Measurements from ENCODE around the gene GMPR.

GMPR gene

GRCh38 chr6:16200321-16200883 is 38.0 kb upstream of the GMPR start:
- TF ChIP-seq, protein P1, sequence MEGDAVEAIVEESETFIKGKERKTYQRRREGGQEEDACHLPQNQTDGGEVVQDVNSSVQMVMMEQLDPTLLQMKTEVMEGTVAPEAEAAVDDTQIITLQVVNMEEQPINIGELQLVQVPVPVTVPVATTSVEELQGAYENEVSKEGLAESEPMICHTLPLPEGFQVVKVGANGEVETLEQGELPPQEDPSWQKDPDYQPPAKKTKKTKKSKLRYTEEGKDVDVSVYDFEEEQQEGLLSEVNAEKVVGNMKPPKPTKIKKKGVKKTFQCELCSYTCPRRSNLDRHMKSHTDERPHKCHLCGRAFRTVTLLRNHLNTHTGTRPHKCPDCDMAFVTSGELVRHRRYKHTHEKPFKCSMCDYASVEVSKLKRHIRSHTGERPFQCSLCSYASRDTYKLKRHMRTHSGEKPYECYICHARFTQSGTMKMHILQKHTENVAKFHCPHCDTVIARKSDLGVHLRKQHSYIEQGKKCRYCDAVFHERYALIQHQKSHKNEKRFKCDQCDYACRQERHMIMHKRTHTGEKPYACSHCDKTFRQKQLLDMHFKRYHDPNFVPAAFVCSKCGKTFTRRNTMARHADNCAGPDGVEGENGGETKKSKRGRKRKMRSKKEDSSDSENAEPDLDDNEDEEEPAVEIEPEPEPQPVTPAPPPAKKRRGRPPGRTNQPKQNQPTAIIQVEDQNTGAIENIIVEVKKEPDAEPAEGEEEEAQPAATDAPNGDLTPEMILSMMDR (IDR thresholded peaks at IDR 0.05; ENCODE audit: borderline replicate concordance, insufficient read depth, low read depth, low read length): no peak
- no peak overlapping the region for H3K4me3 ChIP-seq (ENCODE audit: low read depth, low read length)

DNA sequence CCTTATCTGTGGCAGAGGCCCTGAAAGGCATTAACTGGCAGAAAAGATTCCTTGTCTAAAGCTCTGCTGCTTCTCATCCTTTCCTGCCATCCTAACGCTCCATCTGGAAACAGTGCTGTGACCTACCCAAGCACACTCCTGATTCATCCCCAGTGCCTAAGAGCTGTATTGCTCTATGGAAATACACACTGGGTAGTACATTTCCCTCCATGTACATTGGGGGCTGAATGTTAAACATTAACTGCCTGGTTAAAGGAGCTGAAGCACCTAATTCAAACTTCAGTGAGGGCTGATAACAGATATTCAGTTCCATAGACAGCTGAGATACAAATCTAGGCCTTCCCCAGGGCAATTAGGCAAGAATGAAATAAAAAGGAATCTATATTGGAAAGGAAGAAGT is 36.7 kb upstream of the GMPR start:
- TF ChIP-seq, protein P1 (IDR thresholded peaks at IDR 0.05; ENCODE audit: borderline replicate concordance, insufficient read depth, low read depth, low read length): no peak
- no peak overlapping the region for H3K4me3 ChIP-seq (ENCODE audit: low read depth, low read length)

DNA sequence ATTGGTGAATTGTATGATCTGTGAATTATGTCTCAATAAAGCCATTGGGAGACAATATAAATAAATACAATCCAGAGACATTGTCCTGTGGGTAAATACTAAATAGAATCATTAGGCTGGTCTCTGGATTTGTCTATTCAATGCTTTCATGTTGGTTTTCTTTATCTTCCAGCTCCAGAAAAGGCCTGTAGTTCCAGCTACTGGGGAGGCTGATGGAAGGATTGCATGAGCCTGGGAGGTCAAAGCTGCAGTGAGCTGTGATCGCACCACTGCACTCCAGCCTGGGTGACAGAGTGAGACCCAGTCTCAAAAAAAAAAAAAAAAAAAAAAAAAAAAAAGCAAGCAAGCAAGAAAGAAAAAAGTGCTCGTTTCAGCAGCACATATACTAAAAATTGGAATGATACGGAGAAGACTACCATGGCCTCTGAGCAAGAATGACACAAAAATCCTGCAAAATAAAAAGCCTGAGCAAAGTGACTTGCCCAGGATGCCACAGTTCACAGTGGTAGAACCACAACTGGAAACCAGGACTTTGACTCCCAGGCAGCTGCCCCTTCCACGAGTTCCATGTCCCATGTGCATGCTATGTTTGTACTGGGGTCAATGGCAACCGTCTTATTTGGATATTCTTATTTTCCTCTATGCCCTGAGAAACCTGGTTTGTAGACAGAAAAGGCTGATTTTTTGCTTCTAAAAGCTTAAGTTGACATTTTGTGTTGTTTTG is 33.6 kb upstream of the GMPR start:
- TF ChIP-seq, protein P1 (IDR thresholded peaks at IDR 0.05; ENCODE audit: borderline replicate concordance, insufficient read depth, low read depth, low read length): no peak

GRCh38 chr6:16205377-16206144 is 32.8 kb upstream of the GMPR start:
- TF ChIP-seq, protein P1 (IDR thresholded peaks at IDR 0.05; ENCODE audit: borderline replicate concordance, insufficient read depth, low read depth, low read length): no peak

More for the DNA sequence above, 33.6 kb upstream of the GMPR start:
- H3K4me3 ChIP-seq (ENCODE audit: low read depth, low read length): no peak overlapping the region

DNA sequence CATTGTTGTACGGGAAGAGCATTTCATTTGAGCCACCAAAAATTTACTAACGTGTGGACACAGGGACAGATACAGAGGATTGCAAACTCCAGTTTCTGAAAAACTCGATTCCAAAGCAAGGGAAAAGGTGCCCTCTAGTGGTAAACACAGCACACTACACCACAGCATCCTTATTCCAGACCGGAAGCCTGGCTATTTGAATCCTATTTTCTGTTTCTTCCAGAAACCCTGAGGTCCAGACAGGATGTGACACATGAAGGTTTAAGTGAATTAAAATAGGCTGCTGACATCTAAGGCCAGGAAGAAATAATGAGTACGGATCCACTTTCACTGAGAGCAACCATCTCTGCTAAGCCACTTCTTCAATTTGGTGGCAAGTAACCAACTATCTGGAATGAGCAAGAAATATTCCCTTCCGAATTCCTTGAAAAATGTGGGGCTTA is 31.8 kb upstream of the GMPR start:
- no peak overlapping the region for H3K4me3 ChIP-seq (ENCODE audit: low read depth, low read length)
- TF ChIP-seq, protein P1 (IDR thresholded peaks at IDR 0.05; ENCODE audit: borderline replicate concordance, insufficient read depth, low read depth, low read length): peak; percentile 80

More at GRCh38 chr6:16205377-16206144, 32.8 kb upstream of the GMPR start:
- no peak overlapping the region for H3K4me3 ChIP-seq (ENCODE audit: low read depth, low read length)

DNA sequence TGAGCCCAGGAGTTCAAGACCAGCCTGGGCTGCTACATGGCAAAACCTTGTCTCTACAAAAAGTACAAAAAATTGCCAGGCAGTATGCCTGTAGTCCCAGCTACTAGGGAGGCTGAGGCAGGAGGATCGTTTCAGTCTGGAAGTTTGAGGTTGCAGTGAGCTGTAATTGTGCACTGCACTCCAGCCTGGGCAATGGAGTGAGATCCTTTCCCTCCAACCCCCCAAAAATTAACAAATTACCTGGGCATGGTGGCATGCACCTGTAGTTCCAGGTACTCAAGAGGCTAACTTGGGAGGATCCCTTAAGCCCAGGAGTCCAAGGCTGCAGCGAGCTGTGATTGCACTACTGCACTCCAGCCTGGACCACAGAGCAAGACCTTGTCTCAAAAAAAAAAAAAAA is 29.4 kb upstream of the GMPR start:
- TF ChIP-seq, protein P1 (IDR thresholded peaks at IDR 0.05; ENCODE audit: borderline replicate concordance, insufficient read depth, low read depth, low read length): no peak
- no peak overlapping the region for H3K4me3 ChIP-seq (ENCODE audit: low read depth, low read length)

Measured in GM12875 (cell line).